Gastrocnemius medialis (tissue), 4 donors: ENCODE measurements around the gene AMY1C.

ENCODE experiments used
- POLR2A ChIP-seq, 2 donors: fragments of 450-650 bp; IDR thresholded peaks; one replicate each; pipeline ENCODE4 v1.6.1; 2017; ENCODE audit warnings: antibody characterized with exemption in 2 of 2, mild to moderate bottlenecking in 2 of 2, moderate library complexity in 2 of 2
- TF ChIP-seq, protein P1 (sequence below), 5 experiments: fragments of 450-650 bp in 3 of 5; fragments of 200-600 bp in 2 of 5; sonication (generic) in 2 of 5; IDR thresholded peaks in 4 of 5; conservative IDR thresholded peaks in 1 of 5; 1 replicate in 4 of 5; 2 replicates in 1 of 5; pipeline ENCODE4 v1.5.1; 2016 to 2019; ENCODE audit warnings: antibody characterized with exemption in 5 of 5, mild to moderate bottlenecking in 3 of 5, moderate library complexity in 3 of 5

DNA sequence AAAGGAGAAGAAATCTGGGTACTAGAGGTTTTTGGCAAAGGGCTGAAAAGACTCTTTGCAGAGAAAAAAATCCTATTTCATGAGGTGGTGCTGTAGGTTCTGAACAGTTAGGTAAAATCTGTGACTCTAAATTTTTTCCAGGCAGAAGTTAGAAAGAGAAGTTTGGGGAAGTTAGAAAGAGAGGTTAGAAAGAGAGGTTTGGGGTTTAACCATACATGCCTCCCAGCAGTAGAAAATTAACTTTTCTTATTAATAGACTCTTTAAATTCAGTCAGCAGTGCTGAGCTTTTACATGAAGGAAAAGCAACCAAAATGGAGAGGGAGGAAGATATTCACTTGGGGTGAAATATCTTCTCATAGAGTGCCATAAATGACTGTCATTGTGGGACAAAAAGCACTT lies 12.2 kb downstream of the AMY1C start:
- TF ChIP-seq POLR2A (IDR thresholded peaks at IDR 0.05): no peak
- TF ChIP-seq, protein P1, sequence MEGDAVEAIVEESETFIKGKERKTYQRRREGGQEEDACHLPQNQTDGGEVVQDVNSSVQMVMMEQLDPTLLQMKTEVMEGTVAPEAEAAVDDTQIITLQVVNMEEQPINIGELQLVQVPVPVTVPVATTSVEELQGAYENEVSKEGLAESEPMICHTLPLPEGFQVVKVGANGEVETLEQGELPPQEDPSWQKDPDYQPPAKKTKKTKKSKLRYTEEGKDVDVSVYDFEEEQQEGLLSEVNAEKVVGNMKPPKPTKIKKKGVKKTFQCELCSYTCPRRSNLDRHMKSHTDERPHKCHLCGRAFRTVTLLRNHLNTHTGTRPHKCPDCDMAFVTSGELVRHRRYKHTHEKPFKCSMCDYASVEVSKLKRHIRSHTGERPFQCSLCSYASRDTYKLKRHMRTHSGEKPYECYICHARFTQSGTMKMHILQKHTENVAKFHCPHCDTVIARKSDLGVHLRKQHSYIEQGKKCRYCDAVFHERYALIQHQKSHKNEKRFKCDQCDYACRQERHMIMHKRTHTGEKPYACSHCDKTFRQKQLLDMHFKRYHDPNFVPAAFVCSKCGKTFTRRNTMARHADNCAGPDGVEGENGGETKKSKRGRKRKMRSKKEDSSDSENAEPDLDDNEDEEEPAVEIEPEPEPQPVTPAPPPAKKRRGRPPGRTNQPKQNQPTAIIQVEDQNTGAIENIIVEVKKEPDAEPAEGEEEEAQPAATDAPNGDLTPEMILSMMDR (IDR thresholded peaks at IDR 0.05 in 4 of 5, conservative IDR thresholded peaks at IDR 0.05 in 1 of 5): no peak
